ENCODE results near the gene CAPNS2.

The CAPNS2 gene

DNA sequence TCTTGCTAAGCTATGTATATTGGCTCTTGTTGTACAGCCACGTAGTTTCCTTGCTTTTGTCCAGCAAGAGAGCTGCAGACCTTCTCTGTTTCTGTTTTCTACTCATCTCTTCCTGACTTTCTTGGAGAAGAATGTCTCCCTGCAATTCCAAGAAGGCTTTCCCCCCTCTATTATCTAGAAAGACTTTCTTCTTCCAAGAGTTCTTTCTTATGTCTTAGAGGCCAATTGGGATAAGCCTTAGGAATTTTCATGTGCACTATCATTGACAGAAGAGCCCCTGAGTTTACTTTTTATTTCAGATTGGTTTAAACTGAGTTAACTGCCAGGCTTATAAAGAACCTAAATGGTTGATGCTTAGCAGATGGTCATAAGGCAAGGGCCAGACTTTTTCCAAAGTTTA is 9.0 kb downstream of the CAPNS2 start:
- Histone ChIP-seq H3K27ac (no peak overlapping the region), H3K36me3 (peaks cover 5% of the 10 kb centered on the region; the same call in 1 of the 2 replicates), H3K27me3 (ENCODE audit: insufficient read depth, low read depth, severe bottlenecking) (no peaks in the 10 kb centered on the region), H3K9me3 (ENCODE audit: severe bottlenecking) (no peaks in the 10 kb centered on the region), H3K4me3 (ENCODE audit: low read depth, low read length) (no peak overlapping the region)
- no peak for DNase-seq
- TF ChIP-seq, protein P1, sequence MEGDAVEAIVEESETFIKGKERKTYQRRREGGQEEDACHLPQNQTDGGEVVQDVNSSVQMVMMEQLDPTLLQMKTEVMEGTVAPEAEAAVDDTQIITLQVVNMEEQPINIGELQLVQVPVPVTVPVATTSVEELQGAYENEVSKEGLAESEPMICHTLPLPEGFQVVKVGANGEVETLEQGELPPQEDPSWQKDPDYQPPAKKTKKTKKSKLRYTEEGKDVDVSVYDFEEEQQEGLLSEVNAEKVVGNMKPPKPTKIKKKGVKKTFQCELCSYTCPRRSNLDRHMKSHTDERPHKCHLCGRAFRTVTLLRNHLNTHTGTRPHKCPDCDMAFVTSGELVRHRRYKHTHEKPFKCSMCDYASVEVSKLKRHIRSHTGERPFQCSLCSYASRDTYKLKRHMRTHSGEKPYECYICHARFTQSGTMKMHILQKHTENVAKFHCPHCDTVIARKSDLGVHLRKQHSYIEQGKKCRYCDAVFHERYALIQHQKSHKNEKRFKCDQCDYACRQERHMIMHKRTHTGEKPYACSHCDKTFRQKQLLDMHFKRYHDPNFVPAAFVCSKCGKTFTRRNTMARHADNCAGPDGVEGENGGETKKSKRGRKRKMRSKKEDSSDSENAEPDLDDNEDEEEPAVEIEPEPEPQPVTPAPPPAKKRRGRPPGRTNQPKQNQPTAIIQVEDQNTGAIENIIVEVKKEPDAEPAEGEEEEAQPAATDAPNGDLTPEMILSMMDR (IDR thresholded peaks at IDR 0.05; ENCODE audit: low read depth, low read length), result no peak

- no peak overlapping the region for H3K27ac ChIP-seq
- no peaks in the 10 kb centered on the region for H3K9me3 ChIP-seq (ENCODE audit: severe bottlenecking)
- no peak for DNase-seq
- TF ChIP-seq, protein P1 (IDR thresholded peaks at IDR 0.05; ENCODE audit: low read depth, low read length), result no peak
- peaks cover 5% of the 10 kb centered on the region; the same call in 1 of the 2 replicates for H3K36me3 ChIP-seq
- H3K4me3 ChIP-seq (ENCODE audit: low read depth, low read length), result no peak overlapping the region
- no peaks in the 10 kb centered on the region for H3K27me3 ChIP-seq (ENCODE audit: insufficient read depth, low read depth, severe bottlenecking)
Observed at GRCh38 chr16:55576384-55576783, 9.9 kb downstream of the CAPNS2 start.

GRCh38 chr16:55577887-55578286 is 11.4 kb downstream of the CAPNS2 start:
- H3K9me3 ChIP-seq (ENCODE audit: severe bottlenecking), result no peaks in the 10 kb centered on the region
- H3K36me3 ChIP-seq, result peaks cover 5% of the 10 kb centered on the region; the same call in 1 of the 2 replicates
- no peaks in the 10 kb centered on the region for H3K27me3 ChIP-seq (ENCODE audit: insufficient read depth, low read depth, severe bottlenecking)

DNA sequence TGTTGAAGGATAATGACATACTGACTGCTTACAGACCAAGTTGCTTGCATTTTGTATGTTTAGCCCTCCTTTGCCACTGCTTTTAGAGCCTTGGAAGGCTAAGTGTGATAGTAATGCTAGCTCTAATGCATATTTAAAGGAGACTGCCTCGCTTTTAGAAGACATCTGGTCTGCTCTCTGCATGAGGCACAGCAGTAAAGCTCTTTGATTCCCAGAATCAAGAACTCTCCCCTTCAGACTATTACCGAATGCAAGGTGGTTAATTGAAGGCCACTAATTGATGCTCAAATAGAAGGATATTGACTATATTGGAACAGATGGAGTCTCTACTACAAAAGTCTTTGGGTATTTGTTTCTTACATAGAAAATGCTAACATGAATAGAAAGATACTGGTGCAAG is 19.1 kb downstream of the CAPNS2 start:
- H3K27me3 ChIP-seq (ENCODE audit: insufficient read depth, low read depth, severe bottlenecking), result no peaks in the 10 kb centered on the region
- H3K36me3 ChIP-seq, result no peaks in the 10 kb centered on the region
- H3K9me3 ChIP-seq (ENCODE audit: severe bottlenecking), result no peaks in the 10 kb centered on the region
- no peak for DNase-seq
- no peak overlapping the region for H3K4me3 ChIP-seq (ENCODE audit: low read depth, low read length)
- TF ChIP-seq, protein P1 (IDR thresholded peaks at IDR 0.05; ENCODE audit: low read depth, low read length), result no peak
- no peak overlapping the region for H3K27ac ChIP-seq

More at GRCh38 chr16:55577887-55578286, 11.4 kb downstream of the CAPNS2 start:
- Histone ChIP-seq H3K27ac (no peak overlapping the region), H3K4me3 (ENCODE audit: low read depth, low read length) (no peak overlapping the region)
- TF ChIP-seq, protein P1 (IDR thresholded peaks at IDR 0.05; ENCODE audit: low read depth, low read length), result no peak
- DNase-seq, result no peak

DNA sequence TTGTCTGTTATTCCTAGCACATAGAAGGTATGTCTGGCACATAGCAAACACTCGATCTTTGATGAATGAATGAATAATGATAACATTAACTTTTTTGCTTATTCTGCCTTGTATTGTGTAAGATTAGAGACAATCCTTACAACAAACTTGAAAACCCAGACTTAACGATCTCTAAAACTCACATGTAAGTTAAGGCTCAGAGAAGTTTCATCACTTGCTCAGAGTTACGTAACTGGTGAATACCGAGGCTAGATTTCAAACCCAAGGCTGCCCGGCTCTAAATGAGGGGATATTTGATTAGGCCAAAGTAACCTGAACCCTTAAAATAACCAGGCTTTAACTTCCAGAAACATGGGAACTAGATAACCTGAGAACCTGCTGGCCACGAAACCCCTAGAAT is 22.3 kb downstream of the CAPNS2 start:
- H3K27me3 ChIP-seq (ENCODE audit: insufficient read depth, low read depth, severe bottlenecking), result no peaks in the 10 kb centered on the region
- TF ChIP-seq, protein P1 (IDR thresholded peaks at IDR 0.05; ENCODE audit: low read depth, low read length), result no peak
- no peaks in the 10 kb centered on the region for H3K36me3 ChIP-seq
- no peak overlapping the region for H3K4me3 ChIP-seq (ENCODE audit: low read depth, low read length)
- no peaks in the 10 kb centered on the region for H3K9me3 ChIP-seq (ENCODE audit: severe bottlenecking)
- no peak for DNase-seq
- H3K27ac ChIP-seq, result no peak overlapping the region

GRCh38 chr16:55592306-55592705 is 25.8 kb downstream of the CAPNS2 start:
- no peak for DNase-seq

More at GRCh38 chr16:55592306-55592705, 25.8 kb downstream of the CAPNS2 start:
- Histone ChIP-seq H3K4me3 (ENCODE audit: low read depth, low read length) (no peak overlapping the region), H3K27ac (no peak overlapping the region), H3K36me3 (no peaks in the 10 kb centered on the region), H3K9me3 (ENCODE audit: severe bottlenecking) (no peaks in the 10 kb centered on the region), H3K27me3 (ENCODE audit: insufficient read depth, low read depth, severe bottlenecking) (no peaks in the 10 kb centered on the region)
- TF ChIP-seq, protein P1 (IDR thresholded peaks at IDR 0.05; ENCODE audit: low read depth, low read length), result no peak
